OCI-LY3 (cell line): Measurements from ENCODE around the gene CHRDL1.

Source experiments
- CTCF ChIP-seq: fragments of 200-600, 300-600 bp; sonication (generic); IDR thresholded peaks from 2 replicates; pipeline ENCODE4 v1.5.1; 2014; ENCODE audit warnings: antibody characterized with exemption, low read length, low read depth
- EZH2phosphoT487 ChIP-seq: fragments of 200-600 bp; shearing (Covaris generic); IDR thresholded peaks from 2 replicates; pipeline ENCODE4 v1.6.1; 2018; ENCODE audit warnings: antibody characterized with exemption, mixed run types, low read depth

DNA sequence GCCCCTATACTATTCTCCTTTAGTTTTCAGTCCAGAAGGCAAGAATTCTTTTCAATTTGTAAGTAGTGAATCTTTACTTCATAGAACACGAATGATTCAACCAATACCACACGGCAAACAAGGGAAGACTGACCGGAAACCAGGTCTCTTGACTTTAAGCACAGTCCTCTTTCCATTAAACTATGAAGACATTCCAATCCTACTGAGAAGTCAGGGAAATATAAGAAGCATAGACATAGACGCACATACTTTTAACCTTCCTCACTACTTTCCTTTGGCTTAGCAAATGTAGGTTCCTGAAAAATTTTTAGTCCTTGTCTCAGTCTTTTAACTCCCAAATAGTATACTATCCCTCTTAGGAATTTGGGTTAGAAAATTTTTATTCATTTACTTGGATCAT is 9.1 kb downstream of the CHRDL1 start:
- TF ChIP-seq CTCF = no peak
- no peak for TF ChIP-seq EZH2phosphoT487
